HCT116 (cell line): ENCODE measurements around the gene NUDT16. TPM values are rescaled to one million over a fixed set of nuclear protein-coding genes. Genes with fewer than 3 reads are reported as not detected.

Experiments
- ATAC-seq: fragments of 200-7000 bp; cut with Tn5 transposase; 2 replicates; pipeline ENCODE4 v1.9.1; 2020; ENCODE audit warnings: mild to moderate bottlenecking, moderate library complexity
- BruUV-seq: library from RNA; stranded (reverse); fragments of 400-500 nt; replicated peaks from 2 replicates; lab custom pipeline; 2021; lab: Mats Ljungman, UMichigan
- CTCF ChIA-PET: fragments of 300-600 bp; sonication (Branson Sonifier 250); formaldehyde crosslinking; loops from one replicate; lab custom pipeline; 2021; ENCODE audit warnings: antibody characterized with exemption; lab: Charles Lee
- POLR2A ChIA-PET: fragments of 300-600, 350-600 bp; sonication (Branson Sonifier 250); formaldehyde crosslinking; loops from one replicate; lab custom pipeline; 2021; ENCODE audit warnings: antibody characterized with exemption; lab: Charles Lee
- RAD21 ChIA-PET, 2 experiments: fragments of 300-600 bp; sonication (Branson Sonifier 250); formaldehyde crosslinking; loops; one replicate each; lab custom pipeline; 2023; ENCODE audit warnings: low total read pairs in 2 of 2; ENCODE audit not compliant: uncharacterized antibody in 2 of 2, unreplicated experiment in 2 of 2, low non-redundant PET in 1 of 2; lab: Charles Lee
- DNase-seq: peaks from one replicate; pipeline ENCODE4 v3.0.0-alpha.2; 2010; ENCODE audit warnings: low read depth, low spot score
- H2AFZ ChIP-seq: fragments of 200-600 bp; shearing (Covaris generic), sonication (generic); 2 replicates; pipeline ENCODE4 v1.6.1; 2017; ENCODE audit warnings: low read depth, mixed run types, mixed read lengths, antibody characterized with exemption, low read length; ENCODE audit not compliant: poor library complexity, severe bottlenecking
- H3K27ac ChIP-seq: 2 replicates; pipeline ENCODE4 v1.5.1; 2012; ENCODE audit warnings: low read depth, low read length
- H3K27me3 ChIP-seq: fragments of 200-600 bp; sonication (generic); 2 replicates; pipeline ENCODE4 v1.6.1; 2016; ENCODE audit warnings: mixed run types, low read length, mixed read lengths; ENCODE audit not compliant: insufficient read depth
- H3K36me3 ChIP-seq, 2 experiments: fragments of 200-500 bp in 1 of 2; fragments of 200-600 bp in 1 of 2; sonication (Bioruptor generic) in 1 of 2; sonication (generic) in 1 of 2; 2 replicates each; pipeline versions ENCODE4 v1.5.1 to v1.6.1; 2014 to 2016; ENCODE audit warnings: low read length in 2 of 2, inconsistent platforms in 1 of 2, mixed read lengths in 1 of 2, mixed run types in 1 of 2; ENCODE audit not compliant: insufficient read depth in 2 of 2, control insufficient read depth in 1 of 2
- H3K4me1 ChIP-seq, 2 experiments: fragments of 200-600 bp in 1 of 2; sonication (generic) in 1 of 2; 2 replicates each; pipeline versions ENCODE4 v1.5.1 to v1.6.1; 2012 to 2017; ENCODE audit warnings: low read length in 2 of 2, inconsistent platforms in 1 of 2, mild to moderate bottlenecking in 1 of 2, mixed read lengths in 1 of 2, mixed run types in 1 of 2, moderate library complexity in 1 of 2; ENCODE audit not compliant: insufficient read depth in 2 of 2, control insufficient read depth in 1 of 2
- H3K4me2 ChIP-seq: fragments of 200-600 bp; sonication (generic); 2 replicates; pipeline ENCODE4 v1.6.1; 2017; ENCODE audit warnings: mixed run types, low read length, mixed read lengths
- H3K4me3 ChIP-seq, 2 experiments: fragments of 200-600 bp in 1 of 2; sonication (generic) in 1 of 2; replicated peaks in 1 of 2; 2 replicates each; pipeline ENCODE4 v1.5.1; 2011 to 2016; ENCODE audit warnings: low read length in 2 of 2, control low read depth in 1 of 2, low read depth in 1 of 2, mild to moderate bottlenecking in 1 of 2, mixed read lengths in 1 of 2, mixed run types in 1 of 2
- H3K79me2 ChIP-seq: fragments of 200-600 bp; sonication (generic); 2 replicates; pipeline ENCODE4 v1.6.1; 2017; ENCODE audit warnings: mild to moderate bottlenecking, mixed run types, low read length, moderate library complexity, mixed read lengths; ENCODE audit not compliant: insufficient read depth
- H3K9ac ChIP-seq: fragments of 200-600 bp; sonication (generic); 2 replicates; pipeline ENCODE4 v1.6.1; 2016; ENCODE audit warnings: low read length, mixed read lengths
- H3K9me2 ChIP-seq: fragments of 200-600 bp; sonication (generic), shearing (Covaris generic); 2 replicates; pipeline ENCODE4 v1.6.1; 2017; ENCODE audit warnings: mixed run types, mild to moderate bottlenecking, moderate library complexity; ENCODE audit not compliant: insufficient read depth
- H3K9me3 ChIP-seq, 2 experiments: fragments of 200-500 bp in 1 of 2; fragments of 200-600 bp in 1 of 2; sonication (Bioruptor generic) in 1 of 2; sonication (generic) in 1 of 2; 2 replicates each; pipeline ENCODE4 v1.6.1; 2014 to 2017; ENCODE audit warnings: low read length in 2 of 2, mixed read lengths in 2 of 2, inconsistent platforms in 1 of 2, low read depth in 1 of 2, mild to moderate bottlenecking in 1 of 2, mixed run types in 1 of 2, moderate library complexity in 1 of 2; ENCODE audit not compliant: control insufficient read depth in 1 of 2, insufficient read depth in 1 of 2
- H4K20me1 ChIP-seq: fragments of 200-600 bp; sonication (generic), shearing (Covaris generic); 2 replicates; pipeline ENCODE4 v1.6.1; 2017; ENCODE audit warnings: mixed run types, mild to moderate bottlenecking, moderate library complexity; ENCODE audit not compliant: insufficient read depth
- ATF3 ChIP-seq: IDR thresholded peaks from 2 replicates; pipeline ENCODE4 v1.6.1; 2012
- ELF1 ChIP-seq: IDR thresholded peaks from 2 replicates; pipeline ENCODE4 v1.6.1; 2012; ENCODE audit warnings: low read depth, borderline replicate concordance
- EZH2 ChIP-seq: fragments of 200-600 bp; sonication (generic); IDR thresholded peaks from 2 replicates; pipeline ENCODE4 v1.6.1; 2017; ENCODE audit warnings: antibody characterized with exemption, mixed run types
- POLR2AphosphoS5 ChIP-seq: IDR thresholded peaks from 2 replicates; pipeline ENCODE4 v1.6.1; 2011; ENCODE audit warnings: mild to moderate bottlenecking, low read depth, low read length, moderate library complexity
- RAD21 ChIP-seq: IDR thresholded peaks from 2 replicates; pipeline ENCODE4 v1.6.1; 2012; ENCODE audit warnings: low read depth, mild to moderate bottlenecking
- SIN3A ChIP-seq: IDR thresholded peaks from 2 replicates; pipeline ENCODE4 v1.6.1; 2012; ENCODE audit warnings: low read depth
- SP1 ChIP-seq: IDR thresholded peaks from 2 replicates; pipeline ENCODE4 v1.6.1; 2012; ENCODE audit warnings: low read depth
- SRF ChIP-seq: IDR thresholded peaks from 2 replicates; pipeline ENCODE4 v1.6.1; 2012; ENCODE audit warnings: low read depth
- TCF7L2 ChIP-seq: IDR thresholded peaks from 2 replicates; pipeline ENCODE4 v1.7.0; 2011; ENCODE audit warnings: borderline replicate concordance, inconsistent platforms; ENCODE audit not compliant: insufficient read depth, insufficient read length; ENCODE audit errors: extremely low read depth
- ZFX ChIP-seq: fragments of 450-650 bp; IDR thresholded peaks from 2 replicates; pipeline ENCODE4 v1.6.1; 2017
- intact Hi-C: fragments of 100-400 bp; cut with micrococcal nuclease; formaldehyde crosslinking; loops from 2 replicates; pipeline ENCODE4 v1.10.0; 2022
- total RNA-seq: library from RNA; stranded (reverse); gene quantifications from one replicate; pipeline ENCODE4 v1.2.1, GENCODE V29; 2021; ENCODE audit not compliant: unreplicated experiment
- TF ChIP-seq, protein P1 (sequence below): IDR thresholded peaks from 2 replicates; pipeline ENCODE4 v1.6.1; 2011; ENCODE audit warnings: mild to moderate bottlenecking, low read length, moderate library complexity; ENCODE audit not compliant: insufficient replicate concordance; ENCODE audit errors: extremely low read depth

NUDT16 gene
- total RNA-seq, 1 experiment from 2014 or later: 9.7 TPM

DNA sequence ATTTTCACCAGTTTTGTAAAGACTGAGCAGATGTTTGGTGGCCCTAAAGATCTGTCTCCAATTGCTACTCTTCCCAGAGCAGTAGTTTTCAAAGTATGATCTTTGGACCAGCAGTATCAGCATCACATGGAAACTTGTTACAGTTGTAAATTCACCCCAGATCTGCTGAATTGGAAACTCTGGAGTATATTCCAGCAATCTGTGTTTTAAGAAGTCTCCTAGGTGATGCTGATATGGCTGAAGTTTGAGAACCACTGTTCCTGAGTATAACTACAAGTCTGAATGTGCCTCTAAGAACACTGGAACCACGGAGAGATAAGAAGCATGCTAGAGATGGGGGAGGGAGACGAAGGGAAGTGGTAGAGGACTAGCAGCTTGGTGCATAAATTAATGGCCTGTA lies 45.7 kb downstream of the NUDT16 start (continued):
- no peak for TF ChIP-seq SIN3A

GRCh38 chr3:131431754-131432153 lies 50.2 kb downstream of the NUDT16 start:
- CTCF ChIA-PET: no interaction called here
- no peaks in the 10 kb centered on the region for H3K36me3 ChIP-seq

GRCh38 chr3:131432441-131432840 lies 50.9 kb downstream of the NUDT16 start:
- no peak overlapping the region for H3K4me3 ChIP-seq
- no peak overlapping the region for H3K27ac ChIP-seq
- H3K4me2 ChIP-seq: no peak overlapping the region
- RAD21 ChIA-PET: no interaction called here
- DNase-seq: no peak
- no peaks in the 10 kb centered on the region for H3K36me3 ChIP-seq
- CTCF ChIA-PET: no interaction called here
- no peaks in the 10 kb centered on the region for H3K9me2 ChIP-seq
- H4K20me1 ChIP-seq: no peaks in the 10 kb centered on the region
- intact Hi-C loops: no loop called here
- no peaks in the 10 kb centered on the region for H3K79me2 ChIP-seq
- TF ChIP-seq EZH2: no peak
- TF ChIP-seq, protein P1, sequence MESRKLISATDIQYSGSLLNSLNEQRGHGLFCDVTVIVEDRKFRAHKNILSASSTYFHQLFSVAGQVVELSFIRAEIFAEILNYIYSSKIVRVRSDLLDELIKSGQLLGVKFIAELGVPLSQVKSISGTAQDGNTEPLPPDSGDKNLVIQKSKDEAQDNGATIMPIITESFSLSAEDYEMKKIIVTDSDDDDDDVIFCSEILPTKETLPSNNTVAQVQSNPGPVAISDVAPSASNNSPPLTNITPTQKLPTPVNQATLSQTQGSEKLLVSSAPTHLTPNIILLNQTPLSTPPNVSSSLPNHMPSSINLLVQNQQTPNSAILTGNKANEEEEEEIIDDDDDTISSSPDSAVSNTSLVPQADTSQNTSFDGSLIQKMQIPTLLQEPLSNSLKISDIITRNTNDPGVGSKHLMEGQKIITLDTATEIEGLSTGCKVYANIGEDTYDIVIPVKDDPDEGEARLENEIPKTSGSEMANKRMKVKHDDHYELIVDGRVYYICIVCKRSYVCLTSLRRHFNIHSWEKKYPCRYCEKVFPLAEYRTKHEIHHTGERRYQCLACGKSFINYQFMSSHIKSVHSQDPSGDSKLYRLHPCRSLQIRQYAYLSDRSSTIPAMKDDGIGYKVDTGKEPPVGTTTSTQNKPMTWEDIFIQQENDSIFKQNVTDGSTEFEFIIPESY: no peak
- no peak for TF ChIP-seq SRF
- no peak for TF ChIP-seq ZFX
- no peak for TF ChIP-seq TCF7L2
- TF ChIP-seq, all 23 proteins: peak for 0
- BruUV-seq: no TSS peak
- Histone ChIP-seq H3K9me3 (no peaks in the 10 kb centered on the region), H2AFZ (no peak overlapping the region), H3K9ac (no peak overlapping the region), H3K27me3 (no peaks in the 10 kb centered on the region), H3K4me1 (no peaks in the 10 kb centered on the region)
- POLR2A ChIA-PET: no interaction called here
- no peak for ATAC-seq

More at GRCh38 chr3:131431754-131432153, 50.2 kb downstream of the NUDT16 start:
- Histone ChIP-seq H4K20me1 (no peaks in the 10 kb centered on the region), H2AFZ (no peak overlapping the region), H3K4me1 (no peaks in the 10 kb centered on the region), H3K27me3 (no peaks in the 10 kb centered on the region), H3K4me3 (no peak overlapping the region), H3K9ac (no peak overlapping the region), H3K27ac (no peak overlapping the region), H3K79me2 (no peaks in the 10 kb centered on the region), H3K4me2 (no peak overlapping the region), H3K9me2 (no peaks in the 10 kb centered on the region), H3K9me3 (no peaks in the 10 kb centered on the region)
- no peak for DNase-seq
- ATAC-seq: no peak
- intact Hi-C loops: no loop called here
- ChIA-PET POLR2A (no interaction called here), RAD21 (no interaction called here)
- no peak for TF ChIP-seq POLR2AphosphoS5
- TF ChIP-seq SRF: no peak
- no peak for TF ChIP-seq RAD21
- TF ChIP-seq ELF1: no peak
- no peak for TF ChIP-seq SP1
- TF ChIP-seq ATF3: no peak
- no TSS peak for BruUV-seq
